B cell (primary cell): ENCODE results near the gene ATPAF1. TPM values are rescaled to one million over a fixed set of nuclear protein-coding genes. Genes with fewer than 3 reads are reported as not detected.

Experiments used
- ATAC-seq: fragments of 200-7000 bp; cut with Tn5 transposase; one replicate; pipeline ENCODE4 v1.10.0; 2021; ENCODE audit warnings: low read depth, mild to moderate bottlenecking, moderate number of reproducible peaks, moderate library complexity
- CTCF ChIA-PET: fragments of 350-600 bp; sonication (Branson Sonifier 250); formaldehyde crosslinking; loops from one replicate; lab custom pipeline; 2021; ENCODE audit warnings: antibody characterized with exemption, inconsistent platforms; lab: Charles Lee
- POLR2A ChIA-PET: fragments of 350-600 bp; sonication (Branson Sonifier 250); formaldehyde crosslinking; loops from one replicate; lab custom pipeline; 2021; ENCODE audit warnings: antibody characterized with exemption; lab: Charles Lee
- DNase-seq: peaks from one replicate; pipeline ENCODE4 v3.0.0; 2013
- H2AFZ ChIP-seq: 2 replicates; pipeline ENCODE4 v1.6.1; 2012; ENCODE audit warnings: mild to moderate bottlenecking, low read depth, low read length; ENCODE audit not compliant: insufficient read depth, poor library complexity, severe bottlenecking
- H3K27ac ChIP-seq, 2 donors: 1 replicate in 1 of 2; 2 replicates in 1 of 2; pipeline ENCODE4 v1.5.1; 2012 to 2013; ENCODE audit warnings: low read length in 2 of 2, mild to moderate bottlenecking in 2 of 2, moderate library complexity in 1 of 2
- H3K27me3 ChIP-seq, 4 experiments: fragments of 200-600 bp in 1 of 4; sonication (generic) in 1 of 4; replicated peaks in 1 of 4; 1 replicate in 2 of 4; 2 replicates in 2 of 4; pipeline versions ENCODE4 v1.6.1 to v1.7.0; 2013 to 2016; ENCODE audit warnings: low read length in 3 of 4, mild to moderate bottlenecking in 2 of 4, mixed read lengths in 1 of 4, moderate library complexity in 1 of 4; ENCODE audit not compliant: insufficient read depth in 4 of 4, control insufficient read depth in 3 of 4; ENCODE audit errors: control extremely low read depth in 1 of 4
- H3K36me3 ChIP-seq, 2 experiments: replicated peaks in 1 of 2; 1 replicate in 1 of 2; 2 replicates in 1 of 2; pipeline versions ENCODE4 v1.6.1 to v1.7.1; 2013; ENCODE audit warnings: low read length in 1 of 2; ENCODE audit not compliant: insufficient read depth in 2 of 2, control insufficient read depth in 1 of 2; ENCODE audit errors: control extremely low read depth in 1 of 2, extremely low read depth in 1 of 2
- H3K4me1 ChIP-seq, 2 donors: fragments of 200-600 bp in 1 of 2; sonication (generic) in 1 of 2; 1 replicate in 1 of 2; 2 replicates in 1 of 2; pipeline versions ENCODE4 v1.5.1 to v1.6.1; 2013 to 2017; ENCODE audit warnings: low read length in 2 of 2; ENCODE audit not compliant: control insufficient read depth in 2 of 2, insufficient read depth in 2 of 2
- H3K4me2 ChIP-seq: replicated peaks from 2 replicates; pipeline ENCODE3; 2012; ENCODE audit warnings: mild to moderate bottlenecking, low read depth, low read length; ENCODE audit not compliant: poor library complexity, severe bottlenecking
- H3K4me3 ChIP-seq, 5 experiments: fragments of 200-600 bp in 1 of 5; sonication (generic) in 1 of 5; 1 replicate in 3 of 5; 2 replicates in 2 of 5; pipeline versions ENCODE4 v1.5.1 to v1.7.0; 2011 to 2016; ENCODE audit warnings: low read length in 4 of 5, mild to moderate bottlenecking in 4 of 5, low read depth in 2 of 5, control low read depth in 1 of 5, moderate library complexity in 1 of 5; ENCODE audit not compliant: insufficient read depth in 1 of 5; ENCODE audit errors: control extremely low read depth in 1 of 5, extremely low read depth in 1 of 5
- H3K79me2 ChIP-seq: fragments of 200-600 bp; sonication (generic); one replicate; pipeline ENCODE4 v1.6.0; 2016; ENCODE audit warnings: low read length; ENCODE audit not compliant: control insufficient read depth, insufficient read depth
- H3K9ac ChIP-seq: fragments of 200-600 bp; sonication (generic); 2 replicates; pipeline ENCODE4 v1.6.1; 2017; ENCODE audit warnings: mild to moderate bottlenecking, low read length, moderate library complexity
- H3K9me3 ChIP-seq, 3 donors: one replicate each; pipeline versions ENCODE4 v1.6.1 to v1.7.1; 2013; ENCODE audit warnings: low read length in 2 of 3; ENCODE audit not compliant: control insufficient read depth in 2 of 3, insufficient read depth in 1 of 3; ENCODE audit errors: control extremely low read depth in 1 of 3
- H4K20me1 ChIP-seq: 2 replicates; pipeline ENCODE4 v1.6.0; 2012; ENCODE audit warnings: mild to moderate bottlenecking, low read length; ENCODE audit not compliant: insufficient read depth, control insufficient read depth, poor library complexity, severe bottlenecking
- H3K27ac Mint-ChIP-seq: one replicate; pipeline ENCODE4 v1.8.0; 2021; ENCODE audit warnings: mixed read lengths
- H3K27me3 Mint-ChIP-seq: one replicate; pipeline ENCODE4 v1.8.0; 2021; ENCODE audit warnings: mixed read lengths
- H3K4me1 Mint-ChIP-seq: one replicate; pipeline ENCODE4 v1.8.0; 2021; ENCODE audit warnings: mixed read lengths
- H3K4me3 Mint-ChIP-seq: one replicate; pipeline ENCODE4 v1.8.0; 2021; ENCODE audit warnings: mixed read lengths
- H3K9me3 Mint-ChIP-seq: one replicate; pipeline ENCODE4 v1.8.0; 2022; ENCODE audit warnings: mixed read lengths; ENCODE audit not compliant: insufficient read depth
- CTCF ChIP-seq: fragments of 200-600 bp; IDR thresholded peaks from one replicate; pipeline ENCODE4 v1.8.0; 2022; ENCODE audit warnings: antibody characterized with exemption, mild to moderate bottlenecking
- EZH2 ChIP-seq: IDR thresholded peaks from 2 replicates; pipeline ENCODE4 v1.6.1; 2012; ENCODE audit warnings: borderline replicate concordance, low read depth, mild to moderate bottlenecking, moderate library complexity, low read length; ENCODE audit not compliant: insufficient read depth, poor library complexity, severe bottlenecking
- WGBS: methylation state at CpG from one replicate; pipeline ENCODE4 v1.1.5; 2013; ENCODE audit warnings: missing lambda C conversion rate; ENCODE audit not compliant: insufficient coverage; 5-methylcytosine and 5-hydroxymethylcytosine counted together
- intact Hi-C: fragments of 100-400 bp; cut with micrococcal nuclease; formaldehyde crosslinking; loops from one replicate; pipeline ENCODE4 v1.10.0; 2022
- polyA plus RNA-seq: library from polyadenylated mRNA; depleted of rRNA; stranded (reverse); fragments of >200 nt; gene quantifications from 2 replicates; pipeline ENCODE4 v1.2.3, GENCODE V29; 2012
- total RNA-seq, 2 donors: library from RNA; stranded (reverse); fragments of 120-200 nt in 1 of 2; gene quantifications; 1 replicate in 1 of 2; 2 replicates in 1 of 2; pipeline versions ENCODE4 v1.2.3 to v1.2.4, GENCODE V29; 2013 to 2022

The ATPAF1 gene
- total and polyA plus RNA-seq, 2 donors (not counting 1 experiment from before 2014, with no cell fraction given): 18.3 to 22.0 TPM

DNA sequence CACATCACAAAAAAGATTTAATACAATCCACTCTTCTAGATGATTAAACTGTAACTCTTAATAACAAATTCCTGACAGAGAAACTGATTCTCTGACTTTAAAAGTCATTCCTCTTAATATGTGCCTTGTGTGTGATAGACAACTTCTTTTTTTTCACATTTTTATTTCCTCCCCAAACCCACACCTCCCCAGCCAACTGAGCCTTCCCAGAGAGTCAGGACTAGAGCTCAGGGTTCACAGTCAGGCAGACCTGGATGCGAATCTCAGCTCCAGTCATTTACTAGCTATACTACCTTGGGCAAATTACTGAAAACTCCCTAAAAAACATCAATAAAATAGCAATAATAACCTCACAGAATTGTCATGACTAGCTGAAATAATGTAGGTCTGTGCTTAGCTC, 14.2 kb downstream of the ATPAF1 start:
- Mint-ChIP-seq H3K4me1 (no peaks in the 10 kb centered on the region), H3K4me3 (no peak overlapping the region), H3K27me3 (no peaks in the 10 kb centered on the region), H3K27ac (no peak overlapping the region), H3K9me3 (peaks cover 5% of the 10 kb centered on the region)
- H3K36me3 ChIP-seq: peaks cover 14 to 42% of the 10 kb centered on the region in 2 experiments
- no peaks in the 10 kb centered on the region for H3K27me3 ChIP-seq
- no peaks in the 10 kb centered on the region for H3K79me2 ChIP-seq
- no peaks in the 10 kb centered on the region for H3K9me3 ChIP-seq
- no peak overlapping the region for H3K9ac ChIP-seq
- no peak for ATAC-seq
- no peaks in the 10 kb centered on the region for H4K20me1 ChIP-seq
- no peak overlapping the region for H2AFZ ChIP-seq
- no peak overlapping the region for H3K4me2 ChIP-seq
- no peaks in the 10 kb centered on the region for H3K4me1 ChIP-seq
- no peak overlapping the region for H3K4me3 ChIP-seq
- 100% methylated on average over 1 of the region's 1 CpG for whole genome bisulfite sequencing
- ChIA-PET CTCF (interaction anchor here (0.6 kb wide), 1 partner anchor 8 kb away, joined by 4 read pairs; no protein-coding TSS in a partner anchor), POLR2A (no interaction called here)
- TF ChIP-seq CTCF (no peak), EZH2 (no peak)
- no peak overlapping the region for H3K27ac ChIP-seq
- no peak for DNase-seq
- intact Hi-C loops: no loop called here

DNA sequence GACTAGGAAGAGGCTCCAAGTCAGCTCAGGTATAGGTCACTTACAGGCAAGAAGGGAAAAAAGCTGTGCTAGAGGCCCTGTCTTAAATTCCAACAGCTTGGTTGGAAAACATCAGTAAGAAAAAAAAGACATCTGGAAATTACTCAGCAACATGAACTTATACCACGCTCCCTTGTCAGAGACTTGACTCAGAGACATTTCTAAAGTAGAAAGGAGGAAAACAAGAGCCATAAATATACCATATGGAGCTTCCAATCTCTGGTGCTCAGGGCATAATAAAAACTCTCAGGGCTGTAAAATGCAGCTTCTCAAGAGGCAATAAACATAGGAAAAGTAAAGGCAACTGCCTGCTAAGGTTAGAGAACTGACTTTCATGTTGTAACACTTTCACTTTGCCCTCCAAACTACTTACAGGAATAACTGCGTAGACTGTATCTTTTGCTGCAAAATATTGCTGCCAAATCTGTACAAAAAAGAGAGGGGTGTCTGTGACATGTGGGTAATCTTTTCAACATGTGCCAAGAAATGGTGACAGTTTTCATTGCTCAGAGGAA, 14.7 kb downstream of the ATPAF1 start:
- intact Hi-C loops: no loop called here
- Histone ChIP-seq H3K27ac (no peak overlapping the region), H3K9me3 (no peaks in the 10 kb centered on the region), H2AFZ (no peak overlapping the region), H3K79me2 (no peaks in the 10 kb centered on the region), H3K4me2 (no peak overlapping the region), H3K4me1 (no peaks in the 10 kb centered on the region), H3K9ac (no peak overlapping the region), H3K27me3 (no peaks in the 10 kb centered on the region), H4K20me1 (no peaks in the 10 kb centered on the region), H3K36me3 (peaks cover 14 to 42% of the 10 kb centered on the region in 2 experiments), H3K4me3 (no peak overlapping the region)
- no peak overlapping the region for H3K4me3 Mint-ChIP-seq
- WGBS: no CpG with 5 or more reads among the region's 2 CpGs
- H3K9me3 Mint-ChIP-seq: peaks cover 5% of the 10 kb centered on the region
- ATAC-seq (no peak), DNase-seq (no peak)
- TF ChIP-seq CTCF (no peak), EZH2 (no peak)
- H3K4me1 Mint-ChIP-seq: no peaks in the 10 kb centered on the region
- ChIA-PET CTCF (interaction anchor here (0.6 kb wide), 1 partner anchor 8 kb away, joined by 4 read pairs; no protein-coding TSS in a partner anchor), POLR2A (no interaction called here)
- H3K27me3 Mint-ChIP-seq: no peaks in the 10 kb centered on the region
- no peak overlapping the region for H3K27ac Mint-ChIP-seq
